GM21390 (cell line): Measurements from ENCODE around the gene NTRK3.

ENCODE experiments used
- ATAC-seq: cut with Tn5 transposase; IDR thresholded peaks from one replicate; pipeline ENCODE4 v1.9.1; 2021; ENCODE audit not compliant: unreplicated experiment

The NTRK3 gene

DNA sequence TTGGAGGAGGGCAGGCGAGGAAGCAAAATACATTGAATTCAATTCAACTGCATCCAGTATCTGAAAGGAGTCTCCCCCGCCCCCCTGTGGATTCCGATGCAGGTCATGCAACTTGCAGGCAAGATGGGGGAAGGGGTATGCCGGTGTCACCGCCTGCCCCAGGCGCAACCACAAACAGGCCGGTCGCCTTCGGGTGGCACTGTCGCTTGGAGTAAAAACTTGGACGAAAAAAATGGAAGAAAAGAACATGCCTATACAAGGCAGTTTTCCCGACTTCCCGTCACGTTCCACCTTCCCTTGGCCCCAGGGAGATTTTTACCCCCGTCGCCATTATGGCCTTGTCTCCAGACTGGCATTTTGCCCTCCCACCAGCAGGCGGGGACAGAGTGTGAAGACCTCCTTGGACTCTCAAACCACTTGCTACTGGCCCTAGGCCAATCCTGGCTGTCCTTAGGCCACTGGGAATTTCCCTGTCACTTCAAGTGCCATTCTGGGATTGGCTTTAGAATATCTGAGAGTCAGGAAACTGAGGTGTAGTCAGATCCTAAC, 1.6 kb upstream of the NTRK3 start:
- no peak for ATAC-seq

DNA sequence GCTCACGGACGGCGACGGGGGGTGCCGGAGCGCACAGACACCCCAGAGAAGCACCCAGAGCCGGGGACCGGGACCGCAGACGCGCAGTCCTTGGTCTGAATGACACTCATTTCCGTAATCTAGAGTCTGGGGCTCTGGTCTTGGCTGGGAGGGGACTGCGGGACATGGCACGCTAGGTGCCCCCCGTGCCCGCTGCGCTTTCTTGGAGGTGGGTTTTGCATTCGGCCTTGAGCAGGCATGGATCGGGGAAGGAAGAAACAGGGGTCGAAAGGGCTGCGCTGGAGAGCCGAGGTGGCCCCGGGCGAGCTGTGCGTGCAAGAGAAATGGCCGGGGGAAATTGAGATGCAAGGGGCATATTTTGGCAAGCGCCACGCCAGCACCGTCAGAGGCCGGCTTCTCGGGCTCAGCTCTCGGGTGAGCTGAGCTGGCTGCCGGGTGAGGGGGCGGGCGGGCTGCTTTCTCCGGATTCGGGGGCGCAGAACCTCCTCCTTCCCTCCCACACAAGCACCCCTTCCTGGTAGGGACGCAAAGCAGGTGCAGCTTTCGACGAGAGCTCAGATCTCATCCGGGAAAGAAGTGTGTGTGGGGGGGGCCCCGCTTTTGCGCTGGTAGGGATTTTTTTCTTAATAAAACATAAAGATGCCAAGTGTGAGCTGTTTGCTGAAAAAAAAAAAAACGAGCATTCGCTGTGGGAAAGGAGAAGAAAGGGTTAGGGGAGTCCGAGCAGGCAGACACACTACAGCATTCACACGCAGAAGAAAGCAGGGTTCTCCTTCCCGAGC, 963 bp upstream of the NTRK3 start:
- ATAC-seq, result no peak

DNA sequence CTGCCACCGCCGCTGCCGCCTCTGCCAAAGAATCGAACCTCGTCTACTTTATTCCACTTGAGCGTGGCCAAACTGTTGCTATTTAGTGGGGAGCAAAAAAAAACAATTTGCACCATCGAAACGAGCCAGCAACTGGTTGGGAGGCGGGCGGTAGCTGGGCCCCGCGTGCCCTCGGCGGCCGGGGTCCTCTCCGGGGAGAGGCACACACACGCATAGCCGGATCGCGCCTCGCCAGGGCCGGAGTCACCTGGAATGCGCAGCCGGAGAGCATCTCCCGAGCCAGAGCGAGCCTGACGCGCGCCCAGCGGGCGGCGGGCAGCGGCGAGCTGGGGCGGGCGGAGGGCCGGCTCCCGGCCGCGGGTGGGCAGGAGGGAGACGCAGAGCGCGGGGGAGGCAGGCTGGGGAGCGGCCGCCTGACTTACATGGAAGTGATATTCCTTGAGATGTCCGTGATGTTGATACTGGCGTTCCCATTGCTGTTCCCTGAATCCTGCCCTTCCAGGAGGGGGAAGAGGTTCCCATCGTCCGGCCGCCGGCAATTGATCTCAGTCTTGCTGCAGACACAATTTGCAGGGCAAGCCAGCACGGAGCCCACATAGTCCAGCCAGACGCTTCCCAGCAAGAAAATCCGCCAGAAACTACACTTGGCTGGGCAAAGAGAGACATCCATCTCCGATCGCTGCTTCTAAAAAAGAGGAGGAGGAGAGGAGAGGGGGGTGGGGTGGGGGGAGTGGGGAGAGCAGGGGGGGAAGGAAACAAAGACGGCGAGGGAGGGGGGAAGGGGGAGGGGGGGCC, 858 bp downstream of the NTRK3 start:
- ATAC-seq, result no peak

DNA sequence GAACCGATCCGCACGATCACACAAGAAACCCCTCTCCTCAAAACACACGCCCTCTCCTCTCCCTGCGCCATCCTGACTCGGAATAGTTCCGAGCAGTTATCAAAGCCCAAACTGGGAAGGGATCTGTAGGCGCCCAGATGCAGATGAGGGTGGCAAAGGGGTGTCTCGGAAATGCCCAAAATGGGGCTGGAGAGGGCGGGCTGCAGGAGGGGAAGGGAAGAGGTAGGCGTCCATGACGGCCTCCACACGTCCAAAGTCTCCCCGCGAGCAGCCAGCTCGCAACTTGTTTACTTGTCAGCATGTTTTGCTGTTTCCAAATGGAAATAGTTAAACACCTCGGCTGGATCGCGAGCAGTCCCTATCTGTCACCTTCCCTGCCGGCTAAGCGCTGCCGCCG, 1.5 kb downstream of the NTRK3 start:
- no peak for ATAC-seq

DNA sequence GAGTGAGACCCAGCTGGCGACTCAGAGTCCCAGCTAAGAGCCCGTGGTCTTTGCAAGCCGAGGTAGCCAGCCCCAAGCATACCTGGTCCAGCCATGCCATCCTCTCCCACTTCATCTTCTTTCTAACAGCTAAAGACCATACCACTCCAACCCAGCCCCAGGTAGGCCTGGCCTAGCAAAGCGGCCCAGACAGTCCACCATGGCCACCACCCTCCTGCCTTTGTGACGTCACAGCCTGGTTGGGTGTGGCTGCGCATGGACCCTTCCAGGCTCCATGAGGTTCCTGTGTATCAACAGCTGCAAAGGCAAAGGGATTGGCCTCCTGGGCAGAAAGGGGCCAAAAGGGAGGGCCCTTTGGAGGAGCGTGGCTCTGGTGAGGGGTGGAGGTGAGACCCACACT, 4.1 kb downstream of the NTRK3 start:
- no peak for ATAC-seq

DNA sequence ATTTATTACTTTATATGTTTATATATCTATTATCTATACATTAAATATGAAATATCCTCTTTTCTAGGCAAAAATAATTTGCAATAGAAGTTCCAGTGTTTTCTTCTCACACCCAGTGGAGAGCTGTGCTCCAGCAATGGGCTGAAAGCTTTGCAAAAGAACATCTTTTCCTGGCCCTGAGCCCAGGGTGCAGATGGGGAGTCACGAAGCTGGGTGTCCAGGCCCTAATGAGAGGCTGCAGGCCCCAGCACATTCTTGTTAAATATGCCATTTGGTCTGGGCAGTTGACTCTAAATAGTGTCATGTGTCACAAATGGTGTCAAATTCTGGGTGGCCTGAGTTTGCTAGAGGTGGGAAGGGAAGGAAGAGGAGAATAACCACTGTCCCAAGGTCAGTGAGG, 5.7 kb downstream of the NTRK3 start:
- ATAC-seq, result no peak

DNA sequence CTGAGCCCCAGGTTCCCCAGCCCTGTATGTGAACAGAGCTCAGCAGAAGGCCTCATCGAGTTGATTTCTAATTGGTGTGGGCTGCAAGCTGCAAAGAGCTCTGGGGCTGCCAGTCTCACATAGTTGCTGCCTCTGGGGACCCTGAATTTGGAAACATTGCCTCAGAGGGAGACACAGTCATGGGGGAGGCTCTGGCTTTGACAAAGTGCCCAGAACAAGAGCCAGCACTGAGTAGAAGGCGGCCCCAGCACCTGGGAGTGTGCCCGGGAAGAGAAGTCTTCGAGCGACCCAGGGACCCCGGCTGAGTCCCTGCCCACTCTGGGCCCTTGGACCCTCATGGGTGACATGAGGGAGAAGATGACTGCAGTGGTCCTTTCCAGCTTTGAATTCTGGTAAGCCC, 7.3 kb downstream of the NTRK3 start:
- ATAC-seq, result no peak

DNA sequence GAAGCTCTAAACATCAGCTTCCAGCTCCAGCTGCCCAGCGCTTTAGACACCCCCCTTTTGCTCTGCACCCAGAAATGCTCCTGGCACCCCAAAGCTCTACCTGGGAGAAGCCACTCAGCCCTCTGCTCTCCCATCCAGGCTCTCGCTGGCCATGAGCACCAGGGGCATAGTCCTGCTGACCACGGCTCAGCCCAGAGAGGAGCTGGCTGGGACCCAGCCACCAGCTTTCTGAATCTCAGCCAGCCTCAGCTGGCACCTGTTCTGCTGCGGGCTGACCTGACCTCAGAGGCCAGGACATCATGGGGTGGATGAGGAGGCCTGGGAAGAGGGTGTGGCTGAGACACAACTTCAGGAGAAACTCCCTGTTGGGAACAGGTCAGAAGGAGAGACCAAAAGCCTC, 8.6 kb downstream of the NTRK3 start:
- ATAC-seq, result no peak

DNA sequence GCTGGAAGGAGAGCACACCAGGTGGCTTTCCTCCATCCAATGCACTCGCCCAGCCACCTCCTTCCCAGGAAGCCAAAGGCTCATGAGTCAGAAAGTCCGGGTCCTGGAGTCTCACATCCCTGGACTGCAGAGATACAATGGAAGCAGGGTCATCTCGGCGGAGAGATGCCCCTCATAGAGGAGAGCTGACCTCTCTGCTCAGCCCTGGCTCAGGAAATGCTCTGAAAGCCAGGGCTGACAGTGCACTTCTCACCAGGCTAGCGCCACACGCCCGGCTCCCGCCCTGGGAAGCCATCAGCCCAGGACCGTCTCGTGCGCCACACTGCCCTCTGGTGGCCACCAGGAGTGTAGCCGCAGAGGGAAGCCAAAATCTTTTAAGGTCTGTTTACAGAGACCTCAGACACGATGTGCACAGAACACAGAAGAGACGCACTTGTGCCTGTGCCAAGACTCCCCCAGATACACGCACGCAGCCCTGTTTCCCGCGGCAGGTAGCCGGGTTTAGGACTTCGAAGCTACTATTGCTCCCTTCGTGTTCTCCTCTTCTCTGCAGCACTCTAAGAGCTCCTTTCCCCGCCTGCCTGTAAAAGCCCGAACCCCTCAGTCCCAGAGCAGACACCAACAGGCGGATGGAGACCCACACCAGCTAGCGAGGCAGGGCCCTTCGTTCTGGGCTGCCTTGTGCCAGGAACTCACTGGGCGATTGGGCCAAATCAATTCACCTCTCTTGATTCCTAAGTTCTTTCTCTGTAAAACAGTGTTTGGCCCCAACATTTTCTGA, 9.7 kb downstream of the NTRK3 start:
- ATAC-seq, result peak; percentile 81

DNA sequence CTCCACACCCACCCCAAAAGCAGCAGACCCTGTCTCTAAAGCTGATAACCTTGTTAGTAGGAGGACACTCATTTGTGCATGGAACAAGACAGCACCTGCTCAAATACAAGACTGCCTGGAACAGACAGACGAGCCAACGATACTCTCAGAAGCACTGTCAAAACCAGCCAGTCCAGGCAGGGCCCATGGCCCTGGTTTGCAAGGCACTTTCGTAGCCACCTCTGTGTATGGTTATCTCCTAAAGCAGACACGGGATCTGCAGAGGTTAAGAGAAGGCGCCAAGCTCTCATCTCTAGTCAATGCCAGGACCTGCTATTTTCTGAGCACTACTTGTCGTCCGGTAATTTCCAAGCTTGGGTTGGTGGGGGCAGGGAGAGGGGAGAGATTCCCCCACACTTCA, 10.5 kb downstream of the NTRK3 start:
- ATAC-seq, result no peak

DNA sequence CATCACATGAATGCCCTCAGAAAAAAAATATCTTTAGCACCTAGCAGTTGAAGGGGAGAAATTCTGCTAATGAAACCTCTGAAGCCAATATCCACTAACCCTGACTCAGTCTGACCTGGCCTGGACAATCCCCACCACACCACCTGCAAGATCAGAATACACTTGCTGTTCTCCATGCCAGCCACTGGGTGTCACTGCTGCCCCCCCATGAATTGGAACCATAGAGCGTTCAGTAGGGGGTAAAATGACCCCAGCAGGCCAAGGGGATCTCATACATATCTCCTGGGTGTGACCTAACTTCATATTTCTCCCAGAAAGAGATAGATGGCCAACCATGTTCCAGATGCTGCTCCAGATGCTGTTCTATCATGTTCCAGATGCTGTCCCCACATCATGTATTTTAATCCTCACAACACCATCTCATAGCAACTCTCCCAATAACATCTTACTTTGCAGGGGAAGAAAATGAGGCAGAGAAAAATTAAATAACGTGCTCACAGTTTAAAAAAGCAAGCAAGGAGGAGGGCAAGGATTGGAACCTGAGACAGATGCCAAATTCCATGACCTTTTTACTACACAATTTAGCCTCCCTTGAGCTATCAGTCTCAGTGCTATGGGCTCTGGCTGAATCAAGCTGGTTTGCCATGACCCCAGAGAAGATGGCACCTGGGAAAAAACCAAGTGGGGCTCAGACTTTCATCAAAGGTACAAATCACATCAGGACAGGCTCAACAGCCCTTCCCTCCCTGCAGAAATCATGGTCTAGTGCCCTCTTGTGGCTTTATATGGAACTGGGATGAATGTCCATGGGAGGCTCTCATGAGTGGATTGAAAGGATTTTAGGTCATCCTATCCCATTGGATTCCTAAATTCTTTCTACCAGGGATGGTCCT, 12.4 kb downstream of the NTRK3 start:
- ATAC-seq, result peak; percentile 48

DNA sequence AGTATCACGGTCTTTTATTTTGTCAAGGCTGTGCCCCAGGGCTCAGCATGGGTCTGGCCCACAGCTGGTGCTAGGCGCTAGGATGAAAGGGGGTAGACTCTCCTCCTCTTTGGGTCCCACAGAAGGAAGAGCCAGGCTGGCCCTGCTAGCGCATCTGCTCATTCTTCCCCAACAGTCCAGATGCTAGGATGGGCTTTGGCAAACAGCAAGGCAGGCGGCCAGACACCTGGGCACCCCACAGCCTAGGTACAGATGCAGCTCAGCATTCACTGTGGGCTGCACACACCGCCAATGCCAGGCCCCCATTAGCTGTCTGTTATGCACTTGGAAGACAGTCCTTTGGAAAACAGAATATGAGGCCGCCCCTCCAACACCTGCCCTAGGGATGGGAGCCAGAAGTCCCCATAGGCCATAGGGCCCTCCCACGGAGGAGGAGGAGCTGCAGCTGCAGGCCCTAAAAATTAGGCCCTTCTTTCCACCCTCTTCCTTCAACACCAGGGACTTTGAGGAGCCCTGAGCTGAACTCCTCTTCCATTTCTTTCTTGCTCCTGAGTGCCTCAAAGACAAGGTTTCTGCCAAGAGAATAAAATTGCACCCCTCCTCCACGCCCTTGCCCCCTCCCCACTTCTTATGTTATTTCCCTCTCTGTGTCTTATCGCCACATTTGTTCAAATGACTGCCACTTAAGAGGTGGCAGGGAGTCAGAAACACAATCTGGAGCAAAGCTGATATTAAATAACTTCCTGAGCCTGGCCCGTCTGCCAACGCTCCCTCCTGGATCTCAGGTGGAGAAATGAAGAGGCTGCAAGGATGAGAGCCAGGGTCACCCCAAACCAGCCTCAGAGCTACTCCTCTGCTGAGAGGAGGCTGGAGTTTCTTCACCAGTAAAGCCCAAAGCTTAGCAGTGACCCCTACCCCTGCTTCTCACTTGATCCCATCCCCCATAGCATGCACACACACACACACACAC, 13.7 kb downstream of the NTRK3 start:
- no peak for ATAC-seq

DNA sequence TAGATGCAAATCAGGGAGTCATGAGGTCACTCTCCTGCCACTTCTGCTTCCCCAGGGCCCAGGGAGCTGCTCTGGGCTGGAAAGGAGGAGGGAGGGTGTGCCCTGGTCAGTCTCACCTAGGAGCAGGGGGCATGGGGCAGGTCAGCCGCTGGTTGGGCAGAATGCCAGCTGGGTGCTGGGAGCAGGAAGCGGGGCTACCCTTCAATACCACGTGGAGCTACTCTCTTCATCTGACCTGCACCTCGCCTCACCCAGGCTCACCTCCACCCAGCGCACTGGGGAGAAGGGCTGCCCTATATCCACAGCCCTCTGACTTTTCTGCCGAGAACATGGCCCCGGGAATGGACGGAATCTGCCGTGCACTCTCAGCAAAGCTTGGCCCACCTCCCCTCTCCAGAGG, 15.1 kb downstream of the NTRK3 start:
- no peak for ATAC-seq

DNA sequence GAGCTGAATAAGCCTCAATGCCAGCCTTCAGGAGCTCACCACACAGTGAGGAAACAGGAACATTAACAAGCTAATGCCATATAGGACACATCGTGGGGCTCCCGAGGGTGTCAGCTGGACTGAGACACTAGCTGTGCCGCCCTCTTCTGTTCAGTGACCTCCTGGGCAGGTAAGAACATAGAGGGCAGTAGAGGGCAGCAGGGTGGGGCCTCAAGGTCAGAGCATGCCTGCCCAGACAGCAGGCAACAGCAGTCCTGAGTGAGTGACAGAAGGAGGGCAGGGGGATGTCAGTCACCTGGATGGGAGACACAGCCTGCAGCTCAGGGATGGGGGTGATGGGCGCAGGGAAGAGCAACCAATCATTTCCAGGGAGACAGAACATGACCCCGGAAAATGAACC, 15.5 kb downstream of the NTRK3 start:
- ATAC-seq, result no peak

DNA sequence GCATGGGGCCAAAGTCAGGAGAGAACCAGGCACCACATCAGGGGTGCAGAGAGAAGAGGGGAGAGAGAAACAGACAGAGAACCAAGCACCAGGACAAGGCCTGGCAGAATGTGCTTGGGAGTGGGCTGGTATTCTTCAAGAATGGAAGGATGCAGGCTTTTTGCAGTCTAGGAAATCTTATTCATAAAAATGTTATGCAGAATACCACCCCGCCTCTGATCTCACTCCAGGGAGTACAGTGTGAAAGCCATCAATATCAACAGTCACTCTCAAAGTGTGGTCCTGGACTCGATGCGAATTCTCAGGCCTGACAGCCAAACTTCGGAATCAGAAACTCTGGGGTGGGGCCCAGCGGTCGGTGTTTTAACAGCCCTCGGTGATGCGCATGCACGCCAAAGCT, 16.9 kb downstream of the NTRK3 start:
- no peak for ATAC-seq

DNA sequence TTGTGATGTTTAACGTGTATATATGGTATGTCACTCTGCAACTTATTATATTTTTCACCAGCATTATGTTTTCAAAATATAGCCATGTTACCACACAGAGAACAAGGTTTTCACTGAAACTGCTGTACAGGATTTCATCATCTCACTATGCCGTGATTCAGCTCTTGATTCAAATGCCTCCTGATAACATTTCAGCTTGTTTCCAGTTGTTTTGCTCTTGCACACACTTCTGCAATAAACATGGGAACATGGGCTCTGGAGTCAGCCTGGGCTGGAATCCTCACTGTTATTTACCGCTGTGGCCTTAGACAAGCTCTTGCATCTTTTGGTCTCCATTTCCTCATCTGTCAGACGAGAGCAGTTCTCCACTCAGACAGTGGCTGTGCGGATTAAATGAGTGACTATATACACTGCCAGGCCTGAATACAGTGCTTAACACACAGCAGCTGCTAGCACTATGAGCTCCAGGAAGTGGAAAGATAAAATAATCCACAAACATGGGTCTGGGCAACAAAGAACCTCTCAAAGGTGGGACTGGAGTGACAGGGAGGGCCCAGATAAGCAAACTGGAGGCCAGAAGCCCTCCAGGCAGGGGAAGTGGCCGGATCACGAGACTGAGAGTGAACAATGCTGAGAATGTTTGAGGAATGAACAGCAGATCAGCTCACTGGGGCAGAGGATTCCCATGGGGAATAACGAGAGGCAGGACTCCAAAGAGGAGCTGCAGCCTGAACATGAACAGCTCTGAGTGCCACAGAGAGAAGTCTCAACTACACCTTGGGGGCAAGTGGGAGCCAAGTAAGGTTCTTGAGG, 17.7 kb downstream of the NTRK3 start:
- ATAC-seq, result no peak

DNA sequence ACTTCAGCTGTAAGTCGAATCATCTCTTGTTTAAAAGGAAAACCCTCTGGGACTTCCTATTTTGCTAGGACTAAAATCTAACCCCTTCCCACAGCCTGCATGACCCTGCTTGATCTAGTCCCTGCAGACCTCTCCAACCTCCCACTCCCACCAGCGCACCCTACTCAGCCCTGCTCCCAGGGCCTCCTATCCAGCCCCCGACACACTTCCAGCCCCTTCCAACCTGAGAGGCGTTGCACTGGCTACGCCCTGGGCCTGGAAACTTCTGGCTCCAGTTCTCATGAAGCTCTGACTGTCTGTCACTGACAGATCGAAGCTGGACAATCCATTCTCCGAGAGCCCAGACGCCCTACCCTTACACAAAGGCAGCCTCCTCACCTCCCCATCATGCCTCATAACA, 21.8 kb downstream of the NTRK3 start:
- ATAC-seq, result no peak

DNA sequence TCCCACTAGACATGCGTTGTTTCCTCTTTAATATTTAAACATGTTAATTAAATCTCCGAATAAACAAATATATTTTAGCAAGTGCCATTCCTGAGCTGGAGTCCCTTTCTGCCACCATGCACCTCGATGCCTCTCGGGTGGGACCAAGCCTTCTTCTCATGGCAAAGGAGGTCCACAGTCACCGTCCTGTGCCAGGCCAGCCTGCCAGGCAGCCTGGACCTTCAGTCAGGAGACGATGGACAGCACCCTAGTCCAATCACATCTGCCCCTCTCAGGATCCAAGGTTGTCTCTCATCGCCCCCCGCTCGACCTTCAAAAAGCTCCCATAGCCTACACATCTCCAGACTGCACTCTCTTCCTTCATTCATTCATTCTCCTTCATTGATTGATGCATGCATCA, 22.6 kb downstream of the NTRK3 start:
- no peak for ATAC-seq
